Panc1 (cell line): ENCODE data around the gene LDLRAP1. TPM values are rescaled to one million over a fixed set of nuclear protein-coding genes. Genes with fewer than 3 reads are reported as not detected.
A peak's percentile ranks its signal among the peaks of the same experiment; 100 is the strongest.

Source experiments
- ATAC-seq: fragments of 200-7000 bp; cut with Tn5 transposase; 2 replicates; pipeline ENCODE4 v1.9.1; 2020; ENCODE audit warnings: mild to moderate bottlenecking, moderate library complexity
- BruUV-seq: library from RNA; stranded (reverse); fragments of 400-500 nt; replicated peaks from 2 replicates; lab custom pipeline; 2021; lab: Mats Ljungman, UMichigan
- CTCF ChIA-PET: fragments of 300-600 bp; sonication (Branson Sonifier 250); formaldehyde crosslinking; loops from one replicate; lab custom pipeline; 2022; ENCODE audit warnings: antibody characterized with exemption; lab: Charles Lee
- POLR2A ChIA-PET: fragments of 300-600 bp; sonication (Branson Sonifier 250); formaldehyde crosslinking; loops from one replicate; lab custom pipeline; 2022; ENCODE audit warnings: antibody characterized with exemption; lab: Charles Lee
- DNase-seq: peaks from one replicate; pipeline ENCODE4 v3.0.0-alpha.2; 2010; ENCODE audit warnings: low read depth, low spot score
- H3K27ac ChIP-seq: 2 replicates; pipeline ENCODE4 v1.5.1; 2011; ENCODE audit warnings: mild to moderate bottlenecking, low read length, inconsistent platforms
- H3K27me3 ChIP-seq: fragments of 200-500 bp; sonication (Bioruptor generic); 2 replicates; pipeline ENCODE4 v1.6.0; 2014; ENCODE audit warnings: low read length, inconsistent platforms; ENCODE audit not compliant: control insufficient read depth, insufficient read depth
- H3K36me3 ChIP-seq: fragments of 200-500 bp; sonication (Bioruptor generic); 2 replicates; pipeline ENCODE4 v1.5.1; 2014; ENCODE audit warnings: inconsistent platforms, mild to moderate bottlenecking, low read length, moderate library complexity; ENCODE audit not compliant: control insufficient read depth, insufficient read depth
- H3K4me1 ChIP-seq: 2 replicates; pipeline ENCODE4 v1.5.1; 2011; ENCODE audit warnings: inconsistent platforms, mild to moderate bottlenecking, low read length, moderate library complexity; ENCODE audit not compliant: control insufficient read depth, insufficient read depth
- H3K4me3 ChIP-seq, 2 experiments: 2 replicates each; pipeline ENCODE4 v1.5.1; 2011 to 2012; ENCODE audit warnings: low read depth in 2 of 2, low read length in 2 of 2, mild to moderate bottlenecking in 2 of 2, inconsistent platforms in 1 of 2, moderate library complexity in 1 of 2
- H3K9me3 ChIP-seq: fragments of 200-500 bp; sonication (Bioruptor generic); 2 replicates; pipeline ENCODE4 v1.5.1; 2014; ENCODE audit warnings: low read depth, mild to moderate bottlenecking, inconsistent platforms, low read length, moderate library complexity; ENCODE audit not compliant: control insufficient read depth, insufficient read depth
- CTCF ChIP-seq: fragments of 450-650 bp; IDR thresholded peaks from 2 replicates; pipeline ENCODE4 v1.5.1; 2017; ENCODE audit warnings: mild to moderate bottlenecking
- POLR2AphosphoS5 ChIP-seq: IDR thresholded peaks from 2 replicates; pipeline ENCODE4 v1.6.1; 2012; ENCODE audit warnings: mild to moderate bottlenecking, low read depth, low read length, moderate library complexity
- REST ChIP-seq, 2 experiments: IDR thresholded peaks; 2 replicates each; pipeline ENCODE4 v1.6.1; 2011 to 2012; ENCODE audit warnings: low read depth in 2 of 2, control low read depth in 1 of 2, low read length in 1 of 2, mild to moderate bottlenecking in 1 of 2, moderate library complexity in 1 of 2; ENCODE audit not compliant: insufficient read depth in 1 of 2
- SIN3A ChIP-seq: IDR thresholded peaks from 2 replicates; pipeline ENCODE4 v1.6.1; 2012; ENCODE audit warnings: low read depth, mild to moderate bottlenecking, low read length, moderate library complexity, borderline replicate concordance; ENCODE audit not compliant: insufficient read depth
- TCF7L2 ChIP-seq: IDR thresholded peaks from 2 replicates; pipeline ENCODE4 v1.6.1; 2011; ENCODE audit warnings: mild to moderate bottlenecking, low read depth, low read length, inconsistent platforms
- in situ Hi-C: cut with HindIII; loops from 2 replicates; pipeline ENCODE4 v1.10.0; 2016; ENCODE audit warnings: low sequenced_read_pairs, low pct_unique_long_range_greater_than_20kb
- intact Hi-C: fragments of 100-400 bp; cut with micrococcal nuclease; formaldehyde crosslinking; loops from one replicate; pipeline ENCODE4 v1.10.0; 2022; ENCODE audit not compliant: unreplicated experiment
- total RNA-seq: library from RNA; stranded (reverse); gene quantifications from one replicate; pipeline ENCODE4 v1.2.1, GENCODE V29; 2021; ENCODE audit not compliant: unreplicated experiment

LDLRAP1 gene
- total RNA-seq, 1 experiment from 2014 or later: 23.1 TPM

GRCh38 chr1:25615563-25616094 is 72.2 kb downstream of the LDLRAP1 start:
- TF ChIP-seq POLR2AphosphoS5 (no peak), SIN3A (no peak), TCF7L2 (no peak), CTCF (no peak), REST (IDR thresholded peaks at IDR 0.05; ENCODE audit: insufficient read depth in 1 of 2, low read depth in 2 of 2, low read length in 1 of 2) (no peak)
- POLR2A ChIA-PET: no interaction called here
- no peaks in the 10 kb centered on the region for H3K36me3 ChIP-seq
- DNase-seq (no peak), ATAC-seq (peak; percentile 40)
- H3K9me3 ChIP-seq: no peaks in the 10 kb centered on the region
- no TSS peak for BruUV-seq
- intact Hi-C loops (no loop called here), in situ Hi-C loops (no loop called here)
- H3K4me1 ChIP-seq: peaks cover 9% of the 10 kb centered on the region
- CTCF ChIA-PET: no interaction called here
- H3K27ac ChIP-seq: no peak overlapping the region; the same call in 1 of the 2 replicates
- peak overlapping the region; percentile 60 to 61 for H3K4me3 ChIP-seq
- H3K27me3 ChIP-seq: peaks cover 32% of the 10 kb centered on the region

GRCh38 chr1:25616095-25616986 is 72.9 kb downstream of the LDLRAP1 start, which contains the start of gene MAN1C1:
TSS of gene MAN1C1 (plus strand) at chr1:25616791. CDS start at chr1:25617798, 1,007 bp downstream.
- Histone ChIP-seq H3K36me3 (no peaks in the 10 kb centered on the region), H3K27ac (no peak within 1 kb of the TSS; the same call in 1 of the 2 replicates), H3K4me1 (peaks cover 4% of the 10 kb centered on the region), H3K4me3 (peak within 1 kb of the TSS; percentile 60 to 61), H3K9me3 (no peaks in the 10 kb centered on the region), H3K27me3 (peaks cover 28% of the 10 kb centered on the region)
- no TSS peak for BruUV-seq
- TF ChIP-seq SIN3A (no peak), TCF7L2 (no peak), POLR2AphosphoS5 (no peak), REST (IDR thresholded peaks at IDR 0.05; ENCODE audit: insufficient read depth in 1 of 2, low read depth in 2 of 2, low read length in 1 of 2) (no peak), CTCF (peak; percentile 47)
- DNase-seq: no peak
- ATAC-seq: peak; percentile 94
- intact Hi-C loops: no loop called here
- ChIA-PET CTCF (no interaction called here), POLR2A (no interaction called here)
- in situ Hi-C loops: no loop called here
